Stomach (tissue), 9 donors: ENCODE measurements around the gene NFATC2. TPM values are rescaled to one million over a fixed set of nuclear protein-coding genes. Genes with fewer than 3 reads are reported as not detected.

ENCODE experiments used
- DNase-seq, 2 donors: peaks; one replicate each; pipeline versions ENCODE4 v3.0.0 to v3.0.0-alpha.2; 2013 to 2019
- H3K27ac ChIP-seq, 5 donors: fragments of 200-600 bp in 4 of 5; sonication (generic) in 4 of 5; one replicate each; pipeline ENCODE4 v1.5.1; 2013 to 2019; ENCODE audit warnings: mild to moderate bottlenecking in 1 of 5, moderate library complexity in 1 of 5
- H3K27me3 ChIP-seq, 3 donors: fragments of 200-600 bp; sonication (generic); one replicate each; pipeline ENCODE4 v1.5.1; 2017 to 2019; ENCODE audit warnings: mixed run types in 1 of 3
- H3K36me3 ChIP-seq, 4 donors: fragments of 200-600 bp; sonication (generic); 1 replicate in 3 of 4; 2 replicates in 1 of 4; pipeline ENCODE4 v1.5.1; 2016 to 2019
- H3K4me1 ChIP-seq, 4 donors: fragments of 200-600 bp; sonication (generic); one replicate each; pipeline ENCODE4 v1.5.1; 2016 to 2019
- H3K4me3 ChIP-seq, 4 donors: fragments of 200-600 bp; sonication (generic) in 3 of 4; one replicate each; pipeline ENCODE4 v1.5.1; 2016 to 2019; ENCODE audit warnings: mild to moderate bottlenecking in 1 of 4
- H3K9me3 ChIP-seq, 4 donors: fragments of 200-600 bp; sonication (generic); one replicate each; pipeline ENCODE4 v1.5.1; 2016 to 2019
- CTCF ChIP-seq, 7 experiments: fragments of 450-650 bp in 4 of 7; fragments of 200-600 bp in 3 of 7; sonication (generic) in 3 of 7; IDR thresholded peaks; one replicate each; pipeline ENCODE4 v1.5.1; 2016 to 2019; ENCODE audit warnings: antibody characterized with exemption in 7 of 7, control low read depth in 2 of 7, mild to moderate bottlenecking in 1 of 7
- EP300 ChIP-seq: sonication (generic); formaldehyde crosslinking; IDR thresholded peaks from one replicate; pipeline ENCODE4 v1.6.1; 2017; ENCODE audit warnings: antibody characterized with exemption
- POLR2A ChIP-seq, 4 donors: fragments of 450-650 bp; IDR thresholded peaks; one replicate each; pipeline ENCODE4 v1.6.1; 2016; ENCODE audit warnings: antibody characterized with exemption in 4 of 4, control low read depth in 2 of 4, mild to moderate bottlenecking in 1 of 4, moderate library complexity in 1 of 4
- POLR2AphosphoS5 ChIP-seq, 3 donors: sonication (generic); formaldehyde crosslinking; IDR thresholded peaks; one replicate each; pipeline ENCODE4 v1.6.1; 2016; ENCODE audit warnings: antibody characterized with exemption in 3 of 3
- WGBS, 5 donors: extraction: QIAGEN DNeasy Blood & Tissue Kit in 3 of 5; methylation state at CpG; one replicate each; pipeline versions ENCODE4 v1.1.5 to v1.1.7; 2013 to 2018; 5-methylcytosine and 5-hydroxymethylcytosine counted together
- intact Hi-C: fragments of 100-400 bp; cut with DNase I; formaldehyde crosslinking; loops from one replicate; pipeline ENCODE4 v1.15.1; 2023; ENCODE audit warnings: low total_unique reads
- polyA plus RNA-seq, 3 donors: library from polyadenylated mRNA; stranded (reverse); fragments of 200-250 nt; gene quantifications; one replicate each; pipeline ENCODE4 v1.2.3, GENCODE V29; 2013
- total RNA-seq, 5 donors: library from RNA; depleted of rRNA; stranded (reverse); fragments of >200 nt; gene quantifications; one replicate each; pipeline versions ENCODE4 v1.1.0 to v1.2.3, GENCODE V29; 2014 to 2016
- donor health status: healthy with polysubstance abuse.
- donor health status: Bipolar disorder and iron deficiency.
- donor health status: healthy.

The NFATC2 gene
- total and polyA plus RNA-seq, 8 donors: 1.4 to 31.9 (median 8.6) TPM

GRCh38 chr20:51468636-51469035 lies 73.9 kb downstream of the NFATC2 start:
- Histone ChIP-seq H3K27me3 (no peaks in the 10 kb centered on the region), H3K9me3 (no peaks in the 10 kb centered on the region), H3K27ac (no peak overlapping the region), H3K4me3 (no peak overlapping the region), H3K36me3 (peaks cover 0 to 72% (median 52%) of the 10 kb centered on the region in 4 donors), H3K4me1 (peaks cover 0 to 16% (median 10%) of the 10 kb centered on the region in 4 donors)
- intact Hi-C loops: no loop called here
- TF ChIP-seq CTCF (IDR thresholded peaks at IDR 0.05) (no peak), EP300 (no peak), POLR2AphosphoS5 (IDR thresholded peaks at IDR 0.05) (no peak)
- no peak for DNase-seq
- WGBS, 5 donors: 93 to 97% (median 94%) methylated on average over 7 of the region's 7 CpGs

- Histone ChIP-seq H3K4me1 (peaks cover 0 to 20% (median 12%) of the 10 kb centered on the region in 4 donors), H3K9me3 (no peaks in the 10 kb centered on the region), H3K4me3 (no peak overlapping the region), H3K36me3 (peaks cover 0 to 71% (median 49%) of the 10 kb centered on the region in 4 donors), H3K27ac (no peak overlapping the region), H3K27me3 (no peaks in the 10 kb centered on the region)
- 78 to 87% (median 84%) methylated on average over 10 of the region's 10 CpGs for WGBS, 5 donors
- no peak for TF ChIP-seq POLR2A (IDR thresholded peaks at IDR 0.05)
- no peak for TF ChIP-seq EP300
- TF ChIP-seq POLR2AphosphoS5 (IDR thresholded peaks at IDR 0.05): no peak
- no peak for TF ChIP-seq CTCF (IDR thresholded peaks at IDR 0.05)
- intact Hi-C loops: no loop called here
- DNase-seq: no peak
Measured at GRCh38 chr20:51467956-51468626, 74.4 kb downstream of the NFATC2 start.

- intact Hi-C loops: no loop called here
- DNase-seq: no peak
- 76 to 85% (median 82%) methylated on average over 7 to 9 of the region's 9 CpGs for WGBS, 5 donors
- H3K27me3 ChIP-seq: no peaks in the 10 kb centered on the region
- TF ChIP-seq POLR2A (IDR thresholded peaks at IDR 0.05) (no peak), EP300 (no peak), POLR2AphosphoS5 (IDR thresholded peaks at IDR 0.05) (no peak), CTCF (IDR thresholded peaks at IDR 0.05) (no peak)
- peaks cover 0 to 12% (median 6%) of the 10 kb centered on the region in 4 donors for H3K4me1 ChIP-seq
- H3K9me3 ChIP-seq: no peaks in the 10 kb centered on the region
- no peak overlapping the region for H3K4me3 ChIP-seq
- peaks cover 0 to 61% (median 31%) of the 10 kb centered on the region in 4 donors for H3K36me3 ChIP-seq
- no peak overlapping the region for H3K27ac ChIP-seq
Measured at GRCh38 chr20:51463998-51464397, 78.5 kb downstream of the NFATC2 start.

GRCh38 chr20:51463560-51463959 lies 79.0 kb downstream of the NFATC2 start:
- DNase-seq: no peak
- no peak for TF ChIP-seq POLR2A (IDR thresholded peaks at IDR 0.05)
- TF ChIP-seq EP300: no peak
- TF ChIP-seq POLR2AphosphoS5 (IDR thresholded peaks at IDR 0.05): no peak
- no peak for TF ChIP-seq CTCF (IDR thresholded peaks at IDR 0.05)
- Histone ChIP-seq H3K27ac (no peak overlapping the region), H3K9me3 (no peaks in the 10 kb centered on the region), H3K36me3 (peaks cover 0 to 63% (median 28%) of the 10 kb centered on the region in 4 donors), H3K4me3 (no peak overlapping the region), H3K27me3 (no peaks in the 10 kb centered on the region), H3K4me1 (peaks cover 0 to 12% (median 6%) of the 10 kb centered on the region in 4 donors)
- intact Hi-C loops: no loop called here
- 73 to 76% (median 74%) methylated on average over 8 of the region's 8 CpGs for WGBS, 5 donors
